Measurements from ENCODE around the gene TOP1. TPM values are rescaled to one million over a fixed set of nuclear protein-coding genes. Genes with fewer than 3 reads are reported as not detected.

The TOP1 gene
- total and polyA plus RNA-seq, 9 of the 15 experiments (the other 6 are each of a cell fraction or from before 2014, with no cell fraction given) = 26.4 to 127 (median 39.6) TPM

GRCh38 chr20:41072190-41072863, 43.7 kb downstream of the TOP1 start (continued):
- TF ChIP-seq SETDB1 (IDR thresholded peaks at IDR 0.05; ENCODE audit: low read length) (no peak), NCOR1 (IDR thresholded peaks at IDR 0.05) (peak; percentile 33; the same call in 1 of the 2 replicates), SRSF3 (IDR thresholded peaks at IDR 0.05; ENCODE audit: insufficient read depth, low read length) (no peak), ZBTB7A (IDR thresholded peaks at IDR 0.05; ENCODE audit: borderline replicate concordance, control insufficient read depth, low read depth, low read length) (no peak), JUND (IDR thresholded peaks at IDR 0.05; ENCODE audit: borderline replicate concordance, low read depth, low read length) (peak; percentile 39; the same call in 1 of the 2 replicates), JUND (tag; IDR thresholded peaks at IDR 0.05; ENCODE audit: borderline replicate concordance, low read depth, low read length) (peak; percentile 62; the same call in 1 of the 3 replicates), FOSL1 (tag; conservative IDR thresholded peaks at IDR 0.05) (peak; percentile 73), TSC22D4 (tag; IDR thresholded peaks at IDR 0.05) (no peak), PKNOX1 (IDR thresholded peaks at IDR 0.05) (peak; percentile 31; the same call in 1 of the 2 replicates), KAT8 (IDR thresholded peaks at IDR 0.05; ENCODE audit: low read depth) (0 out of 2 replicates have a peak, but pooled peaks have one; percentile 45), SNRNP70 (optimal IDR thresholded peaks at IDR 0.05; ENCODE audit: low read depth, low read length) (no peak), TAL1 (IDR thresholded peaks at IDR 0.05) (peak; percentile 38; the same call in 1 of the 2 replicates), ZNF589 (CRISPR knock-in tag; IDR thresholded peaks at IDR 0.05; ENCODE audit: low read depth) (0 out of 2 replicates have a peak, but pooled peaks have one; percentile 29), ZSCAN29 (IDR thresholded peaks at IDR 0.05) (no peak), ATF3 (IDR thresholded peaks at IDR 0.05) (peak; percentile 62), ATF3 (CRISPR knock-in tag; conservative IDR thresholded peaks at IDR 0.05) (no peak), DPF2 (IDR thresholded peaks at IDR 0.05) (peak; percentile 12; the same call in 1 of the 2 replicates), KLF16 (IDR thresholded peaks at IDR 0.05) (no peak), NUFIP1 (IDR thresholded peaks at IDR 0.05; ENCODE audit: partially characterized antibody) (no peak), SRSF7 (optimal IDR thresholded peaks at IDR 0.05; ENCODE audit: low read depth, low read length) (no peak), ZNF316 (IDR thresholded peaks at IDR 0.05) (peak; percentile 44; the same call in 1 of the 2 replicates), MECOM (CRISPR knock-in tag; IDR thresholded peaks at IDR 0.05) (no peak), TEAD4 (IDR thresholded peaks at IDR 0.05; ENCODE audit: low read length) (0 out of 2 replicates have a peak, but pooled peaks have one; percentile 27), TEAD4 (CRISPR knock-in tag; IDR thresholded peaks at IDR 0.05; ENCODE audit: borderline replicate concordance) (no peak), NFE2 (IDR thresholded peaks at IDR 0.05; ENCODE audit: low read depth) (peak; percentile 23; the same call in 1 of the 2 replicates)
- TF ChIP-seq, protein P1, sequence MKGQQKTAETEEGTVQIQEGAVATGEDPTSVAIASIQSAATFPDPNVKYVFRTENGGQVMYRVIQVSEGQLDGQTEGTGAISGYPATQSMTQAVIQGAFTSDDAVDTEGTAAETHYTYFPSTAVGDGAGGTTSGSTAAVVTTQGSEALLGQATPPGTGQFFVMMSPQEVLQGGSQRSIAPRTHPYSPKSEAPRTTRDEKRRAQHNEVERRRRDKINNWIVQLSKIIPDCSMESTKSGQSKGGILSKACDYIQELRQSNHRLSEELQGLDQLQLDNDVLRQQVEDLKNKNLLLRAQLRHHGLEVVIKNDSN (CRISPR knock-in tag; IDR thresholded peaks at IDR 0.05) = no peak
- TF ChIP-seq, protein P2, sequence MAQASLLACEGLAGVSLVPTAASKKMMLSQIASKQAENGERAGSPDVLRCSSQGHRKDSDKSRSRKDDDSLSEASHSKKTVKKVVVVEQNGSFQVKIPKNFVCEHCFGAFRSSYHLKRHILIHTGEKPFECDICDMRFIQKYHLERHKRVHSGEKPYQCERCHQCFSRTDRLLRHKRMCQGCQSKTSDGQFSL (CRISPR knock-in tag; IDR thresholded peaks at IDR 0.05) = no peak
- TF ChIP-seq, protein P2 (tag; IDR thresholded peaks at IDR 0.05) = no peak
